GM21423 (cell line): ENCODE measurements around the gene BARHL1.
"Not testable (repeated sequence)": the region's sequence is repeated elsewhere in the genome, so short reads cannot be mapped to it uniquely, and the experiment has no call there.

Experiments used
- ATAC-seq: cut with Tn5 transposase; IDR thresholded peaks from one replicate; pipeline ENCODE4 v1.9.1; 2021; ENCODE audit warnings: mild to moderate bottlenecking, moderate library complexity; ENCODE audit not compliant: unreplicated experiment

Gene BARHL1

GRCh38 chr9:132556235-132556634 is 26.2 kb upstream of the BARHL1 start:
- no peak for ATAC-seq

GRCh38 chr9:132556714-132557113 is 25.7 kb upstream of the BARHL1 start:
- ATAC-seq = no peak

- no peak for ATAC-seq
These were observed 25.2 kb upstream of the BARHL1 start for GRCh38 chr9:132557159-132557558.

- no peak for ATAC-seq
These were observed 22.7 kb upstream of the BARHL1 start for GRCh38 chr9:132559711-132560110.

GRCh38 chr9:132560616-132561202 is 21.7 kb upstream of the BARHL1 start:
- ATAC-seq = no peak

- ATAC-seq = no peak
These were observed 20.2 kb upstream of the BARHL1 start for GRCh38 chr9:132562306-132562573.

- no peak for ATAC-seq
These were observed 17.9 kb upstream of the BARHL1 start for GRCh38 chr9:132564526-132564925.

GRCh38 chr9:132568787-132569186 is 13.6 kb upstream of the BARHL1 start:
- ATAC-seq = not testable (repeated sequence)

- no peak for ATAC-seq
These were observed 10.4 kb upstream of the BARHL1 start for GRCh38 chr9:132571806-132572600.

- no peak for ATAC-seq
These were observed 9.5 kb upstream of the BARHL1 start for GRCh38 chr9:132572921-132573320.

GRCh38 chr9:132575005-132575609 is 7.3 kb upstream of the BARHL1 start:
- no peak for ATAC-seq

GRCh38 chr9:132575811-132576210 is 6.6 kb upstream of the BARHL1 start:
- no peak for ATAC-seq

GRCh38 chr9:132577119-132577518 is 5.3 kb upstream of the BARHL1 start:
- ATAC-seq = no peak

GRCh38 chr9:132578367-132578932 is 4.0 kb upstream of the BARHL1 start:
- no peak for ATAC-seq

- ATAC-seq = no peak
These were observed 3.0 kb upstream of the BARHL1 start for GRCh38 chr9:132579427-132579798.

- ATAC-seq = no peak
These were observed 579 bp downstream of the BARHL1 start for GRCh38 chr9:132582786-132583583.

GRCh38 chr9:132583584-132584304 is 1.3 kb downstream of the BARHL1 start:
- no peak for ATAC-seq

GRCh38 chr9:132584601-132585560 is 2.5 kb downstream of the BARHL1 start:
- ATAC-seq = no peak

GRCh38 chr9:132585954-132586829 is 3.8 kb downstream of the BARHL1 start:
- no peak for ATAC-seq
